LNCAP (cell line): ENCODE data around the gene SYNGR2.

Experiments used
- CTCF ChIP-seq: fragments of 450-650 bp; IDR thresholded peaks from 2 replicates; pipeline ENCODE4 v1.5.1; 2017; ENCODE audit warnings: mild to moderate bottlenecking

SYNGR2 gene

DNA sequence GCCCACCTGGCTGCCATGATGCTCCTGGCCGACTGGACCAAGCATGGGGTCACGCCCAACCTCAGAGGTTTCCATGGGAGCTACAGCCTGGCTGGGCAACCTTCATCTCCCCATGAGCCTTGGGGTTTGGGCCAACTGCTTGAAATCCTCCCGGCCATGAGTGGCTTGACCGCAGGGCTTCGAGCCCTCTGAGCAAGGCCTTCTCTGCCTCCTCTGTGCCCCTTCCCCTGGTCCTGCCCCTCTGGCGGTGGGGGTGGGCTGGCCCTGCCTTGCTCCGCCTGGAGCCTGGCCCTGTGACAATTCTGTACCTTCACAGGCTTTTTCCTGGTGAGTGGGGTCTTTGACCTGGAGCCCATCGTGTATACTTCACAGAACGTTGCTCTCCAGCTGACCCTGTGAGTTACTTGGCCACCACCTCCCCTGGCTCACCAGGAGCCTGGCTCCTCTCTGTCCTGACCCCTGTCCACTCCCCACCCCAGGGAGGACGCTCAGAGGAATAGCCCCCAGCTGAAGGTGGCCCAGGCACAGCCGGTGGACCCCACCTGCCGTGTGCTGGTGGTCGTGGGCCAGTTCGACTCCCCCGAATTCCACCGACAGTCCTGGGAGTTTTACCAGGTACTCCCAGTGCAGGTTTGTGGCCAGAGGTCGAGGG lies 36.9 kb downstream of the SYNGR2 start:
- TF ChIP-seq CTCF, result no peak

- no peak for TF ChIP-seq CTCF
Measured at GRCh38 chr17:78206298-78206697, 37.9 kb downstream of the SYNGR2 start.

GRCh38 chr17:78208486-78208885 lies 40.1 kb downstream of the SYNGR2 start:
- no peak for TF ChIP-seq CTCF

GRCh38 chr17:78210111-78210510 lies 41.7 kb downstream of the SYNGR2 start:
- TF ChIP-seq CTCF, result no peak

- TF ChIP-seq CTCF, result no peak
Measured at GRCh38 chr17:78211032-78211431, 42.7 kb downstream of the SYNGR2 start.

GRCh38 chr17:78214016-78214705 lies 45.8 kb downstream of the SYNGR2 start, which contains the start of gene BIRC5:
TSS of gene BIRC5 (plus strand) at chr17:78214253. CDS start at chr17:78214317, 64 bp downstream.
- no peak for TF ChIP-seq CTCF

GRCh38 chr17:78214706-78215061 lies 46.3 kb downstream of the SYNGR2 start:
- TF ChIP-seq CTCF, result no peak
